HG03045 (cell line): ENCODE data around the gene PNPLA1.

ENCODE experiments used
- ATAC-seq: cut with Tn5 transposase; IDR thresholded peaks from one replicate; pipeline ENCODE4 v1.9.1; 2021; ENCODE audit warnings: mild to moderate bottlenecking, moderate library complexity; ENCODE audit not compliant: unreplicated experiment

The PNPLA1 gene

GRCh38 chr6:36246506-36247268 lies 23.2 kb upstream of the PNPLA1 start:
- no peak for ATAC-seq

- ATAC-seq, result no peak
Measured at GRCh38 chr6:36247693-36248092, 22.2 kb upstream of the PNPLA1 start.

GRCh38 chr6:36248980-36249379 lies 20.9 kb upstream of the PNPLA1 start:
- no peak for ATAC-seq

GRCh38 chr6:36249536-36249935 lies 20.3 kb upstream of the PNPLA1 start:
- no peak for ATAC-seq

- no peak for ATAC-seq
Measured at GRCh38 chr6:36252005-36252404, 17.9 kb upstream of the PNPLA1 start.

- ATAC-seq, result no peak
Measured at GRCh38 chr6:36263390-36264000, 6.4 kb upstream of the PNPLA1 start.

GRCh38 chr6:36265744-36266143 lies 4.1 kb upstream of the PNPLA1 start:
- no peak for ATAC-seq

GRCh38 chr6:36266913-36267644 lies 2.8 kb upstream of the PNPLA1 start:
- ATAC-seq, result no peak

- no peak for ATAC-seq
Measured at GRCh38 chr6:36267731-36268477, 2.0 kb upstream of the PNPLA1 start.

- no peak for ATAC-seq
Measured at GRCh38 chr6:36268478-36269275, 1.2 kb upstream of the PNPLA1 start.

- no peak for ATAC-seq
Measured at GRCh38 chr6:36272234-36272633, 2.4 kb downstream of the PNPLA1 start.

- no peak for ATAC-seq
Measured at GRCh38 chr6:36273067-36273466, 3.2 kb downstream of the PNPLA1 start.

- no peak for ATAC-seq
Measured at GRCh38 chr6:36273802-36274514, 4.1 kb downstream of the PNPLA1 start.

- no peak for ATAC-seq
Measured at GRCh38 chr6:36276581-36277536, 7.0 kb downstream of the PNPLA1 start.

GRCh38 chr6:36277946-36278470 lies 8.1 kb downstream of the PNPLA1 start:
- ATAC-seq, result no peak

GRCh38 chr6:36280467-36280866 lies 10.6 kb downstream of the PNPLA1 start:
- ATAC-seq, result no peak

- ATAC-seq, result no peak
Measured at GRCh38 chr6:36280983-36281382, 11.1 kb downstream of the PNPLA1 start.

GRCh38 chr6:36283608-36284007 lies 13.7 kb downstream of the PNPLA1 start:
- ATAC-seq, result no peak
